Gastroesophageal sphincter (tissue), 4 donors: ENCODE measurements around the gene PRTG. TPM values are rescaled to one million over a fixed set of nuclear protein-coding genes. Genes with fewer than 3 reads are reported as not detected.

Experiments
- ATAC-seq: fragments of 150-250 bp; one replicate; pipeline ENCODE4 v1.9.1; 2016; ENCODE audit warnings: mild to moderate bottlenecking, moderate library complexity
- H3K27ac ChIP-seq, 4 donors: fragments of 200-600 bp; sonication (generic) in 3 of 4; 1 replicate in 3 of 4; 2 replicates in 1 of 4; pipeline ENCODE4 v1.5.1; 2016 to 2019
- H3K27me3 ChIP-seq: fragments of 200-600 bp; sonication (generic); one replicate; pipeline ENCODE4 v1.5.1; 2019
- H3K36me3 ChIP-seq, 2 donors: fragments of 200-600 bp; sonication (generic); one replicate each; pipeline ENCODE4 v1.5.1; 2019; ENCODE audit warnings: control low read depth in 1 of 2
- H3K4me1 ChIP-seq, 3 donors: fragments of 200-600 bp; sonication (generic); 1 replicate in 2 of 3; 2 replicates in 1 of 3; pipeline ENCODE4 v1.5.1; 2016 to 2019; ENCODE audit warnings: control low read depth in 2 of 3
- H3K4me3 ChIP-seq, 2 donors: fragments of 200-600 bp; sonication (generic); one replicate each; pipeline ENCODE4 v1.5.1; 2019; ENCODE audit warnings: mild to moderate bottlenecking in 1 of 2, moderate library complexity in 1 of 2
- H3K9me3 ChIP-seq, 3 donors: fragments of 200-600 bp; sonication (generic); one replicate each; pipeline ENCODE4 v1.5.1; 2017 to 2019; ENCODE audit warnings: control low read depth in 2 of 3
- CTCF ChIP-seq, 4 experiments: fragments of 200-600 bp in 2 of 4; fragments of 450-650 bp in 2 of 4; sonication (generic) in 1 of 4; IDR thresholded peaks; one replicate each; pipeline ENCODE4 v1.5.1; 2017 to 2019; ENCODE audit warnings: antibody characterized with exemption in 4 of 4, mild to moderate bottlenecking in 2 of 4, moderate library complexity in 2 of 4
- EP300 ChIP-seq: sonication (generic); formaldehyde crosslinking; IDR thresholded peaks from one replicate; pipeline ENCODE4 v1.6.1; 2017; ENCODE audit warnings: antibody characterized with exemption, mild to moderate bottlenecking
- POLR2A ChIP-seq, 2 donors: fragments of 450-650 bp; IDR thresholded peaks; one replicate each; pipeline ENCODE4 v1.6.1; 2017; ENCODE audit warnings: antibody characterized with exemption in 2 of 2, mild to moderate bottlenecking in 2 of 2, moderate library complexity in 1 of 2
- POLR2AphosphoS5 ChIP-seq: sonication (generic); formaldehyde crosslinking; IDR thresholded peaks from one replicate; pipeline ENCODE4 v1.6.1; 2017; ENCODE audit warnings: antibody characterized with exemption
- WGBS, 2 donors: methylation state at CpG; one replicate each; pipeline ENCODE4 v1.1.5; 2018; ENCODE audit warnings: low coverage in 1 of 2; 5-methylcytosine and 5-hydroxymethylcytosine counted together
- total RNA-seq, 4 donors: library from RNA; depleted of rRNA; stranded (reverse); fragments of >200 nt; gene quantifications; one replicate each; pipeline ENCODE4 v1.1.0, GENCODE V29; 2016

The PRTG gene
- total RNA-seq, 4 donors from 2014 or later, result 0.81 to 3.3 (median 1.2) TPM

GRCh38 chr15:55649058-55649423 is 93.9 kb downstream of the PRTG start:
- Histone ChIP-seq H3K27ac (no peak overlapping the region), H3K4me1 (no peaks in the 10 kb centered on the region)
- no peak for TF ChIP-seq EP300
- no peak for TF ChIP-seq CTCF (IDR thresholded peaks at IDR 0.05)
- TF ChIP-seq POLR2AphosphoS5, result no peak
- no peak for TF ChIP-seq POLR2A (IDR thresholded peaks at IDR 0.05)

GRCh38 chr15:55638764-55639163 is 104.2 kb downstream of the PRTG start:
- TF ChIP-seq EP300 (no peak), CTCF (IDR thresholded peaks at IDR 0.05) (no peak), POLR2AphosphoS5 (no peak), POLR2A (IDR thresholded peaks at IDR 0.05) (no peak)
- no peaks in the 10 kb centered on the region for H3K27me3 ChIP-seq
- H3K9me3 ChIP-seq, result no peaks in the 10 kb centered on the region
- H3K4me1 ChIP-seq, result no peaks in the 10 kb centered on the region
- no peak for ATAC-seq
- WGBS, 2 donors, result 80 to 100% methylated on average over 1 of the region's 1 CpG
- no peak overlapping the region for H3K4me3 ChIP-seq
- peaks cover 0 to 24% of the 10 kb centered on the region in 2 donors for H3K36me3 ChIP-seq
- no peak overlapping the region for H3K27ac ChIP-seq

More at GRCh38 chr15:55649058-55649423, 93.9 kb downstream of the PRTG start:
- no peaks in the 10 kb centered on the region for H3K9me3 ChIP-seq
- H3K36me3 ChIP-seq, result no peaks in the 10 kb centered on the region
- 88 to 100% methylated on average over 1 of the region's 1 CpG for WGBS, 2 donors
- no peaks in the 10 kb centered on the region for H3K27me3 ChIP-seq
- ATAC-seq, result no peak
- no peak overlapping the region for H3K4me3 ChIP-seq

- H3K36me3 ChIP-seq, result peaks cover 0 to 24% of the 10 kb centered on the region in 2 donors
- no peak overlapping the region for H3K27ac ChIP-seq
- H3K27me3 ChIP-seq, result no peaks in the 10 kb centered on the region
- WGBS, 2 donors, result 86 to 93% methylated on average over 3 of the region's 3 CpGs
- no peaks in the 10 kb centered on the region for H3K9me3 ChIP-seq
- H3K4me1 ChIP-seq, result no peaks in the 10 kb centered on the region
- no peak for ATAC-seq
- TF ChIP-seq POLR2A (IDR thresholded peaks at IDR 0.05), result no peak
- H3K4me3 ChIP-seq, result no peak overlapping the region
These were observed 105.9 kb downstream of the PRTG start for GRCh38 chr15:55637086-55637485.

GRCh38 chr15:55633731-55634130 is 109.2 kb downstream of the PRTG start:
- ATAC-seq, result no peak
- Histone ChIP-seq H3K27me3 (no peaks in the 10 kb centered on the region), H3K4me1 (no peaks in the 10 kb centered on the region), H3K4me3 (no peak overlapping the region), H3K36me3 (peaks cover 0 to 8% of the 10 kb centered on the region in 2 donors), H3K9me3 (no peaks in the 10 kb centered on the region), H3K27ac (no peak overlapping the region)
- no peak for TF ChIP-seq POLR2A (IDR thresholded peaks at IDR 0.05)
- 86 to 100% methylated on average over 1 of the region's 1 CpG for WGBS, 2 donors

- H3K27ac ChIP-seq, result no peak overlapping the region
- no peak for ATAC-seq
- WGBS, 2 donors, result 89 to 97% methylated on average over 2 of the region's 2 CpGs
- no peaks in the 10 kb centered on the region for H3K9me3 ChIP-seq
- no peaks in the 10 kb centered on the region for H3K27me3 ChIP-seq
- no peaks in the 10 kb centered on the region for H3K4me1 ChIP-seq
- H3K36me3 ChIP-seq, result no peaks in the 10 kb centered on the region
- TF ChIP-seq CTCF (IDR thresholded peaks at IDR 0.05), result no peak
- H3K4me3 ChIP-seq, result no peak overlapping the region
These were observed 110.5 kb downstream of the PRTG start for GRCh38 chr15:55632434-55632833.

GRCh38 chr15:55630858-55631257 is 112.1 kb downstream of the PRTG start:
- H3K4me1 ChIP-seq, result no peaks in the 10 kb centered on the region
- no peak for ATAC-seq
- no peak overlapping the region for H3K27ac ChIP-seq
- WGBS, 2 donors, result 92 to 96% methylated on average over 2 to 3 of the region's 3 CpGs
- H3K27me3 ChIP-seq, result no peaks in the 10 kb centered on the region
- no peak overlapping the region for H3K4me3 ChIP-seq
- H3K9me3 ChIP-seq, result no peaks in the 10 kb centered on the region
- no peaks in the 10 kb centered on the region for H3K36me3 ChIP-seq
- TF ChIP-seq POLR2AphosphoS5 (no peak), CTCF (IDR thresholded peaks at IDR 0.05) (no peak), POLR2A (IDR thresholded peaks at IDR 0.05) (no peak), EP300 (no peak)
